ENCODE measurements around the gene ARSB.

Gene ARSB

GRCh38 chr5:78727786-78728761 lies 257.0 kb downstream of the ARSB start:
- Histone ChIP-seq H3K4me2 (ENCODE audit: low read length) (peak overlapping the region; percentile 73), H2AFZ (ENCODE audit: low read depth, low read length) (no peak overlapping the region), H3K4me1 (ENCODE audit: low read length) (peaks cover 39% of the 10 kb centered on the region)

More at GRCh38 chr5:78727786-78728761, 257.0 kb downstream of the ARSB start:
- H4K20me1 ChIP-seq (ENCODE audit: insufficient read depth, low read length) = no peaks in the 10 kb centered on the region
- peak overlapping the region; percentile 53 for H3K4me3 ChIP-seq (ENCODE audit: low read length)
- TF ChIP-seq CTCF (IDR thresholded peaks at IDR 0.05; ENCODE audit: low read depth, low read length) (no peak), EZH2phosphoT487 (IDR thresholded peaks at IDR 0.05; ENCODE audit: low read depth) (no peak)
- H3K79me2 ChIP-seq (ENCODE audit: low read length) = no peaks in the 10 kb centered on the region
- peaks cover 3% of the 10 kb centered on the region; the same call in 1 of the 2 replicates for H3K9me3 ChIP-seq (ENCODE audit: insufficient read depth, low read length)
- H3K27me3 ChIP-seq (ENCODE audit: low read depth, low read length) = no peaks in the 10 kb centered on the region
- peak overlapping the region; percentile 51 for H3K27ac ChIP-seq (ENCODE audit: low read length)
- H3K36me3 ChIP-seq (replicated peaks; ENCODE audit: low read depth, low read length) = no peaks in the 10 kb centered on the region
- H3K9ac ChIP-seq (ENCODE audit: low read length) = no peak overlapping the region
